Uterus (tissue), 2 donors: ENCODE data around the gene ANXA4.

Source experiments
- CTCF ChIP-seq, 4 experiments: fragments of 200-600 bp in 2 of 4; fragments of 450-650 bp in 2 of 4; sonication (generic) in 2 of 4; IDR thresholded peaks; one replicate each; pipeline ENCODE4 v1.5.1; 2016 to 2019; ENCODE audit warnings: antibody characterized with exemption in 4 of 4, mild to moderate bottlenecking in 2 of 4, moderate library complexity in 1 of 4
- POLR2A ChIP-seq, 2 donors: fragments of 450-650 bp; IDR thresholded peaks; one replicate each; pipeline ENCODE4 v1.6.1; 2016; ENCODE audit warnings: antibody characterized with exemption in 2 of 2, mild to moderate bottlenecking in 1 of 2, moderate library complexity in 1 of 2

GRCh38 chr2:69715964-69716363 is 26.0 kb upstream of the ANXA4 start:
- TF ChIP-seq CTCF (IDR thresholded peaks at IDR 0.05) (no peak), POLR2A (IDR thresholded peaks at IDR 0.05) (no peak)
